ENCODE results near the gene SLC22A23. TPM values are rescaled to one million over a fixed set of nuclear protein-coding genes. Genes with fewer than 3 reads are reported as not detected.
A peak's percentile ranks its signal among the peaks of the same experiment; 100 is the strongest.

The SLC22A23 gene
- polyA plus RNA-seq, 1 donor (not counting 4 experiments of a cell fraction or from before 2014, with no cell fraction given), result 4.3 TPM

- Histone ChIP-seq H3K9ac (ENCODE audit: control insufficient read depth, extremely low read depth, insufficient read depth, low read length) (no peak overlapping the region), H3K27ac (ENCODE audit: control insufficient read depth, insufficient read depth, low read length) (no peak overlapping the region), H3K4me3 (ENCODE audit: control insufficient read depth in 2 of 3, extremely low read depth in 1 of 3, insufficient read depth in 2 of 3, low read depth in 1 of 3, low read length in 3 of 3) (no peak overlapping the region), H2AFZ (ENCODE audit: control insufficient read depth, low read length) (no peak overlapping the region), H3K9me3 (ENCODE audit: control insufficient read depth, low read depth, low read length) (no peaks in the 10 kb centered on the region), H4K20me1 (ENCODE audit: control insufficient read depth, extremely low read depth, insufficient read depth, low read length) (no peaks in the 10 kb centered on the region), H3K4me1 (ENCODE audit: control insufficient read depth, extremely low read depth, insufficient read depth, low read length) (peaks cover 37% of the 10 kb centered on the region), H3K9me1 (ENCODE audit: control insufficient read depth, extremely low read depth, insufficient read depth, low read length) (no peaks in the 10 kb centered on the region), H3K36me3 (ENCODE audit: control insufficient read depth in 2 of 2, extremely low read depth in 1 of 2, insufficient read depth in 2 of 2, low read length in 2 of 2) (peaks cover 0 to 2% of the 10 kb centered on the region in 2 experiments), H3K79me2 (ENCODE audit: control insufficient read depth, insufficient read depth, low read length) (no peaks in the 10 kb centered on the region), H3K27me3 (ENCODE audit: control insufficient read depth, extremely low read depth, insufficient read depth, low read length) (no peaks in the 10 kb centered on the region), H3K4me2 (ENCODE audit: control insufficient read depth, extremely low read depth, insufficient read depth, low read depth, low read length) (no peak overlapping the region)
- TF ChIP-seq EZH2 (IDR thresholded peaks at IDR 0.05; ENCODE audit: low read length) (no peak), CTCF (optimal IDR thresholded peaks at IDR 0.05 in 1 of 3, IDR thresholded peaks at IDR 0.05 in 1 of 3, conservative IDR thresholded peaks at IDR 0.05 in 1 of 3; ENCODE audit: extremely low read depth in 1 of 3, insufficient read depth in 2 of 3, low read length in 3 of 3) (no peak)
- no peak for FAIRE-seq
- no peak for DNase-seq (ENCODE audit: low read depth, low spot score)
- dilution Hi-C loops (cut with MboI; ENCODE audit: extremely low pct_ligation_motif_present, low sequenced_read_pairs), result no loop called here
Measured at GRCh38 chr6:3392930-3393835, 63.7 kb downstream of the SLC22A23 start.

GRCh38 chr6:3391902-3392458 lies 64.9 kb downstream of the SLC22A23 start:
- Histone ChIP-seq H3K27me3 (ENCODE audit: control insufficient read depth, extremely low read depth, insufficient read depth, low read length) (no peaks in the 10 kb centered on the region), H3K79me2 (ENCODE audit: control insufficient read depth, insufficient read depth, low read length) (no peaks in the 10 kb centered on the region), H4K20me1 (ENCODE audit: control insufficient read depth, extremely low read depth, insufficient read depth, low read length) (no peaks in the 10 kb centered on the region), H3K9me3 (ENCODE audit: control insufficient read depth, low read depth, low read length) (no peaks in the 10 kb centered on the region), H3K9ac (ENCODE audit: control insufficient read depth, extremely low read depth, insufficient read depth, low read length) (no peak overlapping the region), H3K27ac (ENCODE audit: control insufficient read depth, insufficient read depth, low read length) (no peak overlapping the region), H2AFZ (ENCODE audit: control insufficient read depth, low read length) (no peak overlapping the region), H3K36me3 (ENCODE audit: control insufficient read depth in 2 of 2, extremely low read depth in 1 of 2, insufficient read depth in 2 of 2, low read length in 2 of 2) (peaks cover 0 to 2% of the 10 kb centered on the region in 2 experiments), H3K4me1 (ENCODE audit: control insufficient read depth, extremely low read depth, insufficient read depth, low read length) (peaks cover 37% of the 10 kb centered on the region), H3K4me2 (ENCODE audit: control insufficient read depth, extremely low read depth, insufficient read depth, low read depth, low read length) (no peak overlapping the region), H3K9me1 (ENCODE audit: control insufficient read depth, extremely low read depth, insufficient read depth, low read length) (no peaks in the 10 kb centered on the region), H3K4me3 (ENCODE audit: control insufficient read depth in 2 of 3, extremely low read depth in 1 of 3, insufficient read depth in 2 of 3, low read depth in 1 of 3, low read length in 3 of 3) (no peak overlapping the region)
- DNase-seq (ENCODE audit: low read depth, low spot score) (no peak), FAIRE-seq (peak; percentile 43)
- dilution Hi-C loops (cut with MboI; ENCODE audit: extremely low pct_ligation_motif_present, low sequenced_read_pairs), result no loop called here
- no peak for TF ChIP-seq CTCF (optimal IDR thresholded peaks at IDR 0.05 in 1 of 3, IDR thresholded peaks at IDR 0.05 in 1 of 3, conservative IDR thresholded peaks at IDR 0.05 in 1 of 3; ENCODE audit: extremely low read depth in 1 of 3, insufficient read depth in 2 of 3, low read length in 3 of 3)
- no peak for TF ChIP-seq EZH2 (IDR thresholded peaks at IDR 0.05; ENCODE audit: low read length)

Data from keratinocyte (primary cell).